Measurements from ENCODE around the gene CYP4F8.

DNA sequence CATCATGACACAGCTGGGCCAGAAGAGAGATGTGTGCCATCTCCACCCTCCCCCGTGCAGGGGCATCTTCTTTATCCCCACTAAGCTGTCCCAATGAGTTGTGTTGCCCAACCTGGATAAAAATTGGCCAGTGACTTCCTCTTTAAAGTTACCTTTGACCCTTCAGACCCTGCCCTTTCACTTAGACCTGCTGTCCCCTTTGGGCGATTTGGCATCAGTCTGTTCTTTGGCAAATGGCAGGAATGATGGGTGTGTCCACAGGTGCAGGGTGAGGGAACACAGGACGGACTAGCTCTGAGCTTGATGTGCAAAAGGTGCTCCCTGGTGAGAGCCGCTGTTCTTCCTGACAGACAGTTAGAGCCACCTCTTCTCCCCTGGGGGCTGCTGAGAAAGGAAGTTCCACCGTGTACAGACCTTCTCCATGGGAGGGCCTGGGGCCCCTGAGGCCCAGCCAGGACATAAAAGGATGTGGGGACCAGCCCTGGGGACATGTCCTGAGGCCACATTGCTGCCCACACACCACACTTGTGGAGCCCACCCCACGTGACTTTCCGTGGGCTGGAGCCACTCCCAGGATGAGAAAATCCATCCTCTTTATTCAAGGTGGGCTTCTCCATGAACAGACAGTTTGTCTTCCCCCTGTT is 1.7 kb downstream of the CYP4F8 start:
- TF ChIP-seq POLR2AphosphoS5 (IDR thresholded peaks at IDR 0.05; ENCODE audit: low read depth), result no peak
- TF ChIP-seq, protein P1, sequence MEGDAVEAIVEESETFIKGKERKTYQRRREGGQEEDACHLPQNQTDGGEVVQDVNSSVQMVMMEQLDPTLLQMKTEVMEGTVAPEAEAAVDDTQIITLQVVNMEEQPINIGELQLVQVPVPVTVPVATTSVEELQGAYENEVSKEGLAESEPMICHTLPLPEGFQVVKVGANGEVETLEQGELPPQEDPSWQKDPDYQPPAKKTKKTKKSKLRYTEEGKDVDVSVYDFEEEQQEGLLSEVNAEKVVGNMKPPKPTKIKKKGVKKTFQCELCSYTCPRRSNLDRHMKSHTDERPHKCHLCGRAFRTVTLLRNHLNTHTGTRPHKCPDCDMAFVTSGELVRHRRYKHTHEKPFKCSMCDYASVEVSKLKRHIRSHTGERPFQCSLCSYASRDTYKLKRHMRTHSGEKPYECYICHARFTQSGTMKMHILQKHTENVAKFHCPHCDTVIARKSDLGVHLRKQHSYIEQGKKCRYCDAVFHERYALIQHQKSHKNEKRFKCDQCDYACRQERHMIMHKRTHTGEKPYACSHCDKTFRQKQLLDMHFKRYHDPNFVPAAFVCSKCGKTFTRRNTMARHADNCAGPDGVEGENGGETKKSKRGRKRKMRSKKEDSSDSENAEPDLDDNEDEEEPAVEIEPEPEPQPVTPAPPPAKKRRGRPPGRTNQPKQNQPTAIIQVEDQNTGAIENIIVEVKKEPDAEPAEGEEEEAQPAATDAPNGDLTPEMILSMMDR (IDR thresholded peaks at IDR 0.05; ENCODE audit: insufficient read depth, low read length), result no peak

Data from HL-60 (cell line).